Tibial nerve (tissue), 4 donors: ENCODE results near the gene TBC1D22B. TPM values are rescaled to one million over a fixed set of nuclear protein-coding genes. Genes with fewer than 3 reads are reported as not detected.
A peak's percentile ranks its signal among the peaks of the same experiment; 100 is the strongest.

Experiments used
- DNase-seq, 2 donors: peaks; one replicate each; pipeline ENCODE4 v3.0.0-alpha.2; 2019; ENCODE audit warnings: low spot score in 2 of 2
- H3K27ac ChIP-seq, 4 donors: fragments of 200-600 bp; sonication (generic) in 3 of 4; one replicate each; pipeline ENCODE4 v1.5.1; 2017 to 2019; ENCODE audit warnings: mild to moderate bottlenecking in 1 of 4
- H3K27me3 ChIP-seq, 2 donors: fragments of 200-600 bp; sonication (generic) in 1 of 2; one replicate each; pipeline versions ENCODE4 v1.5.1 to v1.6.0; 2017 to 2019
- H3K36me3 ChIP-seq, 3 donors: fragments of 200-600 bp; sonication (generic); one replicate each; pipeline ENCODE4 v1.5.1; 2018 to 2019
- H3K4me1 ChIP-seq, 4 donors: fragments of 200-600 bp; sonication (generic) in 3 of 4; one replicate each; pipeline ENCODE4 v1.5.1; 2017 to 2019
- H3K4me3 ChIP-seq, 4 donors: fragments of 200-600 bp; sonication (generic) in 3 of 4; one replicate each; pipeline ENCODE4 v1.5.1; 2017 to 2019; ENCODE audit warnings: mild to moderate bottlenecking in 1 of 4, moderate library complexity in 1 of 4
- H3K9me3 ChIP-seq, 4 donors: fragments of 200-600 bp; sonication (generic) in 3 of 4; one replicate each; pipeline ENCODE4 v1.5.1; 2017 to 2019
- CTCF ChIP-seq, 5 experiments: fragments of 200-600 bp in 3 of 5; fragments of 450-650 bp in 2 of 5; sonication (generic) in 3 of 5; IDR thresholded peaks; one replicate each; pipeline ENCODE4 v1.5.1; 2016 to 2019; ENCODE audit warnings: antibody characterized with exemption in 5 of 5, mild to moderate bottlenecking in 3 of 5, moderate library complexity in 2 of 5
- EP300 ChIP-seq, 2 donors: sonication (generic); formaldehyde crosslinking; IDR thresholded peaks; one replicate each; pipeline ENCODE4 v1.6.1; 2017; ENCODE audit warnings: antibody characterized with exemption in 2 of 2, mild to moderate bottlenecking in 1 of 2
- POLR2A ChIP-seq, 2 donors: fragments of 450-650 bp; IDR thresholded peaks; one replicate each; pipeline ENCODE4 v1.6.1; 2017; ENCODE audit warnings: antibody characterized with exemption in 2 of 2, mild to moderate bottlenecking in 2 of 2, moderate library complexity in 2 of 2
- WGBS, 2 donors: methylation state at CpG; one replicate each; pipeline ENCODE4 v1.1.5; 2018; 5-methylcytosine and 5-hydroxymethylcytosine counted together
- total RNA-seq, 4 donors: library from RNA; depleted of rRNA; stranded (reverse); fragments of >200 nt; gene quantifications; one replicate each; pipeline ENCODE4 v1.1.0, GENCODE V29; 2016

The TBC1D22B gene
- total RNA-seq, 4 donors from 2014 or later = 5.1 to 9.4 (median 7.7) TPM

DNA sequence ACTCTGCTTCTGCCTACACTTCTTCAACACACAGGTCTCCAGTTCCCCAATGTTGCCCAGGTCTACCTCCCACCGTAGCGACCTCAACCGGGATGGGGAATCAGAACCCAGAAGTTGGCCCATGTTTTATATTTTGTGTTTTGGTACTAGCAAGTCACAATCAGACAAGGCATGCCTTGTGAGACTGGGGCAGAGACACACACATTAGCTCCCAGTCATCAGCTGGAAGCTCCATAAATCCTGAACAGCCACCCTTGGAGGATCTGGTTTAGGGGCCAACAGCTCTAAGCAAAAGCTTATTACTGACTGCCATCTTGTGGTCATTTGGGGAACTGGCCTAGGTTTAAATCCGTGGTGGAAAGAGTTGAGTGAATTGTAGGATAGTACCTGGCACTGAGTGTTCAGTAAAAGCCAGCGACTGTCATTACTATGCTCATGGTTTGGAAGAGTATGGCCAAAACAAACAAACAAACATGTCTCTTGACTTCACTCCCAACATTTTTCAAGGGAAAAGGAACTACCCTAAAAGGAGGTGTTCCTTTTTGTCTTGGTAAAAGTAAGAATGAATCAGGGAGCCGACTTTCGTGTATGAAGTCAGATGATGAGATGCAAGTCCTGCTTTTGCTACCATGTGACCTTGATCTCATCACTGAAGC, 47.1 kb upstream of the TBC1D22B start:
- 52 to 56% methylated on average over 7 of the region's 7 CpGs for WGBS, 2 donors
- TF ChIP-seq EP300 (IDR thresholded peaks at IDR 0.05) (peak in 1 of 2 donors; percentile 18), POLR2A (IDR thresholded peaks at IDR 0.05) (no peak), CTCF (IDR thresholded peaks at IDR 0.05) (peak; percentile 87 to 93 (median 90))
- Histone ChIP-seq H3K4me1 (peaks cover 0 to 9% (median 0%) of the 10 kb centered on the region in 4 donors), H3K9me3 (no peaks in the 10 kb centered on the region), H3K36me3 (no peaks in the 10 kb centered on the region), H3K27ac (no peak overlapping the region), H3K4me3 (no peak overlapping the region), H3K27me3 (no peaks in the 10 kb centered on the region)
- peak; percentile 48 to 91 for DNase-seq

DNA sequence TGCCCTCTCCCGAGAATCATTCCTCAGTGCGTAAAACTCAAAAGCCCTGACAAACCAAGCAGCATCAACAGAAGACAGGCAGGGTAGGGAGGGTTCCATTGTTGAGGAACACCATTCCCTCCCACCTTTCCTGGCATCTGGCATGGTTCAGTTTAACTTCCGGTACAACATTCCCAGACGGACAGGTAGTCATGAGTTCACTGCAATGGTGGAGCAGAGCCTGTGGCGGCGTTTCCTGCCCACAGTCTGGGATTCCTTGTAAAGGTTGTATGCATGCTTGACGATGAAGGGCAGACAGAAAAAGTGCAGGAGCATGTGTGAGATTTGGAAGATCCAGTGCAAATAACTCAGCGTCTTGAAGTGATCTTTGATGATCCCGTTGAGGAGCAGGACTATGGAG, 45.3 kb upstream of the TBC1D22B start:
- Histone ChIP-seq H3K9me3 (no peaks in the 10 kb centered on the region), H3K27ac (no peak overlapping the region), H3K27me3 (no peaks in the 10 kb centered on the region), H3K4me3 (no peak overlapping the region), H3K36me3 (no peaks in the 10 kb centered on the region), H3K4me1 (peaks cover 0 to 9% (median 0%) of the 10 kb centered on the region in 4 donors)
- no peak for DNase-seq
- TF ChIP-seq CTCF (IDR thresholded peaks at IDR 0.05) = no peak
- no peak for TF ChIP-seq POLR2A (IDR thresholded peaks at IDR 0.05)
- TF ChIP-seq EP300 (IDR thresholded peaks at IDR 0.05) = no peak
- WGBS, 2 donors = 83 to 87% methylated on average over 9 of the region's 9 CpGs

GRCh38 chr6:37218061-37218460, 39.5 kb upstream of the TBC1D22B start:
- Histone ChIP-seq H3K9me3 (no peaks in the 10 kb centered on the region), H3K27me3 (peaks cover 0 to 7% of the 10 kb centered on the region in 2 donors), H3K4me3 (no peak overlapping the region), H3K36me3 (no peaks in the 10 kb centered on the region), H3K27ac (no peak overlapping the region), H3K4me1 (peaks cover 0 to 14% (median 4%) of the 10 kb centered on the region in 4 donors)
- TF ChIP-seq EP300 (IDR thresholded peaks at IDR 0.05) = no peak
- TF ChIP-seq POLR2A (IDR thresholded peaks at IDR 0.05) = no peak
- no peak for TF ChIP-seq CTCF (IDR thresholded peaks at IDR 0.05)
- WGBS, 2 donors = 88 to 94% methylated on average over 6 of the region's 6 CpGs
- DNase-seq = no peak

GRCh38 chr6:37218511-37218910, 39.1 kb upstream of the TBC1D22B start:
- no peaks in the 10 kb centered on the region for H3K9me3 ChIP-seq
- 80 to 81% methylated on average over 8 of the region's 8 CpGs for WGBS, 2 donors
- peaks cover 0 to 14% (median 4%) of the 10 kb centered on the region in 4 donors for H3K4me1 ChIP-seq
- no peak for DNase-seq
- no peaks in the 10 kb centered on the region for H3K36me3 ChIP-seq
- no peak for TF ChIP-seq EP300 (IDR thresholded peaks at IDR 0.05)
- no peak for TF ChIP-seq POLR2A (IDR thresholded peaks at IDR 0.05)
- TF ChIP-seq CTCF (IDR thresholded peaks at IDR 0.05) = no peak
- H3K27me3 ChIP-seq = peaks cover 0 to 7% of the 10 kb centered on the region in 2 donors
- H3K27ac ChIP-seq = no peak overlapping the region
- no peak overlapping the region for H3K4me3 ChIP-seq

DNA sequence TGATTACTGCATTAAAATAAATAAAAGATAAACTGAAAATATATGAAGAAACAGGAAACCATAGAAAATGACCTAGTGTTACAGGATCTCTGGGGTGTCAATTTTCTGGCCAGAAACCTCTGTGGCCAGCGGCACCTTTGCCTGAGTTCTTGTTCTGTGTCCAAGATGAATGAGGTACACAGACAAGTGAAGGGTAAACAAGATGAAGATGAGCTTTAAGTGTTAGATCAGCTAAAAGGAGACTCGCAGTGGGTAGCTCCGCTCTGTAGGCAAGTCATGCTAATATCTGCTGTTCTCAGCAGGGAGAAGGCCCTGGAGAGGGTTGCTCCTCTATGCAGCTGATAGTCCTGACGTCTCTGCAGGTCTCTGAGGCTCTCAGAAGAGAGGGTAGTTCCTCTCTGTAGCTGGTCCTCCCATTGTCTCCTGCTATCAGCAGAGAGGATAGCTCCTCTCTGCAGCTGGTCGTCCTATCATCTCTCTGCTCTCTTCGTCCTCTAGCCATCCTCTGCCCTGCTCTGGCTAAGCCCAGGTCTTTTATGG, 35.9 kb upstream of the TBC1D22B start:
- Histone ChIP-seq H3K9me3 (no peaks in the 10 kb centered on the region), H3K4me3 (peak overlapping the region; percentile 34 to 65 (median 44)), H3K36me3 (no peaks in the 10 kb centered on the region), H3K27ac (no peak overlapping the region), H3K27me3 (peaks cover 0 to 7% of the 10 kb centered on the region in 2 donors), H3K4me1 (peaks cover 0 to 14% (median 4%) of the 10 kb centered on the region in 4 donors)
- TF ChIP-seq CTCF (IDR thresholded peaks at IDR 0.05) (no peak), EP300 (IDR thresholded peaks at IDR 0.05) (no peak), POLR2A (IDR thresholded peaks at IDR 0.05) (no peak)
- DNase-seq = no peak
- WGBS, 2 donors = 50 to 62% methylated on average over 6 of the region's 6 CpGs
